SU-DHL-6 (cell line): ENCODE data around the gene DSG4.

ENCODE experiments used
- CTCF ChIP-seq: fragments of 200-600 bp; sonication (generic); IDR thresholded peaks from one replicate; pipeline ENCODE4 v1.5.1; 2017; ENCODE audit warnings: antibody characterized with exemption, mild to moderate bottlenecking, low read length, moderate library complexity; ENCODE audit not compliant: insufficient read depth, poor library complexity, severe bottlenecking
- EZH2phosphoT487 ChIP-seq: fragments of 200-600 bp; sonication (generic), shearing (Covaris generic); conservative IDR thresholded peaks from 2 replicates; pipeline ENCODE4 v1.6.1; 2018; ENCODE audit warnings: mild to moderate bottlenecking, antibody characterized with exemption, low read length, moderate library complexity, mixed read lengths

GRCh38 chr18:31396796-31397612 lies 20.4 kb downstream of the DSG4 start:
- no peak for TF ChIP-seq CTCF
- TF ChIP-seq EZH2phosphoT487 = no peak
